GM10266 (cell line): ENCODE results near the gene SCYL1.

Experiments
- DNase-seq: peaks from one replicate; pipeline ENCODE4 v3.0.0; 2012; ENCODE audit errors: extremely low spot score
- CTCF ChIP-seq: IDR thresholded peaks from 2 replicates; pipeline ENCODE4 v1.5.1; 2012; ENCODE audit warnings: mild to moderate bottlenecking, low read depth; ENCODE audit not compliant: control insufficient read depth, insufficient read depth; ENCODE audit errors: missing control alignments

SCYL1 gene

GRCh38 chr11:65524741-65525545 lies at the start of gene SCYL1:
SCYL1 (plus strand) TSS chr11:65525083; CDS start chr11:65525154, 71 bp downstream.
- no peak for TF ChIP-seq CTCF
- DNase-seq: peak; percentile 98

- no peak for DNase-seq
- TF ChIP-seq CTCF: no peak
These were observed 48.2 kb upstream of the SCYL1 start for GRCh38 chr11:65476632-65477148.

GRCh38 chr11:65477149-65477965 lies 47.5 kb upstream of the SCYL1 start:
- TF ChIP-seq CTCF: peak; percentile 9
- DNase-seq: peak; percentile 95

- no peak for DNase-seq
- TF ChIP-seq CTCF: no peak
These were observed 46.3 kb upstream of the SCYL1 start for GRCh38 chr11:65478388-65479183.

GRCh38 chr11:65479184-65480145 lies 45.4 kb upstream of the SCYL1 start:
- no peak for DNase-seq
- TF ChIP-seq CTCF: peak; percentile 46

- no peak for DNase-seq
- no peak for TF ChIP-seq CTCF
These were observed 42.5 kb upstream of the SCYL1 start for GRCh38 chr11:65482306-65482850.
